ENCODE data around the gene CACNA2D1. TPM values are rescaled to one million over a fixed set of nuclear protein-coding genes. Genes with fewer than 3 reads are reported as not detected.

CACNA2D1 gene
- total RNA-seq, 2 experiments from 2014 or later, result not detected

DNA sequence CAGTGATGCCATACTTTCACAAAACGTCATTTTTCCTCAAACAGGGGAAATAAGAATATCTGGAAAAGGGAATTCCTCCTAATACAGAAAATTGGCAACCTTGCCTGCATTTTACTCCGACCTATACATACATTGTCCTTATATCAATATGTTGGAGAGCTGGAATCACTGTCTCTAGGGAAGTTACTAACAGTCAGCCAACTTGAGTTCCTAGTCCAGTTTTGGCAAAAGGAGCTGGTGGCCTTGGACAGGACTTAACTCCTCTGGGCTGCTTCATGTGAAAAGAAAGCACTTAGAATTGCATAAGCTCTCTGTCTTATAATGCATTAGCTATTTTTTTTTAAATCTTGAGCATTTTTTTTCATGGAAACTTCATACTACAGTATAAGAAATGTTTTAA is 499.5 kb downstream of the CACNA2D1 start:
- Mint-ChIP-seq H3K4me1 (ENCODE audit: low read depth) (no peaks in the 10 kb centered on the region), H3K4me3 (no peak overlapping the region)
- no peak for DNase-seq

DNA sequence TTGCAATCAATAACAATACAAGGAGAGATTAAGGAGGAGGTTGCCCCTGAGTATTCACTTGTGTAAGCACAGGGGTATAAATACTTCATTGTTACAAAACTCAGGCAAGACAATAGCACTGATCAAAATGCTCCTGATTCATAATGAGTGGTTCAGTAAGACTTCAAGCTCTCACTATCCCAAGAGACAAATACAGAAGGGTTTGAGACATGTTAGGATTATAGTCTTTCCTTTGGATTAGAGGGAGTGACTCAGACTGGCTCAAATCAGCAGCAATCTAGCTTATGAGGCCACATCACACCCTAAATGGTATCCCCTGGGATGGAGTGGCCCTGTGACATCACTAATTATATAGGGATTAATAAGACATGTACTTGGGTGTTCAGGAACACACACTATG is 506.5 kb downstream of the CACNA2D1 start:
- no peak overlapping the region for H3K27ac Mint-ChIP-seq
- H3K9me3 Mint-ChIP-seq, result peaks cover 4% of the 10 kb centered on the region
- DNase-seq, result no peak
- no peak overlapping the region for H3K4me3 Mint-ChIP-seq
- no peaks in the 10 kb centered on the region for H3K4me1 Mint-ChIP-seq (ENCODE audit: low read depth)
- CTCF ChIA-PET, result no interaction called here
- H3K27me3 Mint-ChIP-seq (ENCODE audit: low read depth), result no peaks in the 10 kb centered on the region
- H3K36me3 Mint-ChIP-seq (ENCODE audit: low read depth), result no peaks in the 10 kb centered on the region
- intact Hi-C loops (cut with micrococcal nuclease), result no loop called here

More for the DNA sequence above, 499.5 kb downstream of the CACNA2D1 start:
- CTCF ChIA-PET, result interaction anchor here (0.7 to 1.0 kb wide), 2 partner anchors 146 to 461 kb away, joined by 3 read pairs; no protein-coding TSS in a partner anchor
- H3K9me3 Mint-ChIP-seq, result peaks cover 4% of the 10 kb centered on the region
- H3K36me3 Mint-ChIP-seq (ENCODE audit: low read depth), result no peaks in the 10 kb centered on the region
- H3K27me3 Mint-ChIP-seq (ENCODE audit: low read depth), result no peaks in the 10 kb centered on the region
- no peak overlapping the region for H3K27ac Mint-ChIP-seq
- intact Hi-C loops (cut with micrococcal nuclease), result no loop called here

DNA sequence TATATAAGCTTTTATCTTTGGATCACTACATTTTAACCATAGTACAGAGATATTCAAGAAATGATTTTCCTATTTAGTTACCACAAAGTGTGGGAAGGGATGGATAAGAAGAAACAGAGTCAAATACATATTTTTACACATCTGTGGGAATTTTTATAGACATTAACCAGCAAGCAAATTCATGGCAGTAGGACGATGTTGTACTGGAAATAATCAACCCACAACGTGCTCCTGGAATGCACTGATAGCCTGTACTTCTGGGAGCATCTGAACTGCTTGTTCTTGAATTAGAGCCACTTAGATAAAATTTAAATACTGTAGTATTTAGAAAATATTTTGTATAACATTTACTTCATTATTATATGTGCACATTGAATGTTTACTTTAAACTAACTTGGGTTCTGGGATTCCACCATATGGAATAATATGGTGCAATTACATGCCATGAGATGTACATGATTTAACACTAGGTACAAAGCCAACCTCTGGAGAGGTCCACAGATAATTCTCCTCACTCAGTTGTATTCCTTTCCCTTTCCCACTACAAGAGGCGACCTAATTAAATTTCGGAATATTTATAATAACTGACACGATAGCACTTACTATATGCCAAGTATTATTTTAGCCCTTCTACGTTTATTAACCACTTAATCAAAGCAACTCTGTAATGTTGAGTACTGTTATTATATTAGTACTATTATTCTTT is 508.8 kb downstream of the CACNA2D1 start:
- Mint-ChIP-seq H3K4me3 (no peak overlapping the region), H3K36me3 (ENCODE audit: low read depth) (no peaks in the 10 kb centered on the region), H3K4me1 (ENCODE audit: low read depth) (no peaks in the 10 kb centered on the region), H3K27ac (no peak overlapping the region), H3K9me3 (peaks cover 9% of the 10 kb centered on the region), H3K27me3 (ENCODE audit: low read depth) (no peaks in the 10 kb centered on the region)
- DNase-seq, result no peak
- CTCF ChIA-PET, result no interaction called here
- intact Hi-C loops (cut with micrococcal nuclease), result no loop called here

DNA sequence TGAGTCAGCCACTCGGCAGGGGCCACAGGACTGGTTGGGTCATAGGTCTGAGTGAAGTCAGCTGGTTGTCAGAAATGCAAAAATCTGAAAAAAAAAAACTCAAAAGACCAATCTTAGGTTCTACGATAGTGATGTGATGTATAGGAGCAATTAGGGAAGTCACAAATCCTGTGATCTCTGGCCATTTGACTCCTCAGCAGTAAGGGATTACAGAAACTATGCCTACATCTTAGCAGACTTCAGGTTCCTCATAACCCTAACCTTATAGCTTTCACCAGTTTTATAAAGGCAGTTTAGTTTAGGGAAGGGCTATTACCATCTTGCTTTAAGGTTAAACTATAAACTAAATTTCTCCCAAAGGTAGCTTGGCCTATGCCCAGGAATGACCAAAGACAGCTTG is 510.6 kb downstream of the CACNA2D1 start:
- intact Hi-C loops (cut with micrococcal nuclease), result no loop called here
- CTCF ChIA-PET, result no interaction called here
- no peaks in the 10 kb centered on the region for H3K4me1 Mint-ChIP-seq (ENCODE audit: low read depth)
- no peak overlapping the region for H3K27ac Mint-ChIP-seq
- peaks cover 5% of the 10 kb centered on the region for H3K9me3 Mint-ChIP-seq
- H3K4me3 Mint-ChIP-seq, result no peak overlapping the region
- no peak for DNase-seq
- H3K36me3 Mint-ChIP-seq (ENCODE audit: low read depth), result no peaks in the 10 kb centered on the region
- H3K27me3 Mint-ChIP-seq (ENCODE audit: low read depth), result no peaks in the 10 kb centered on the region

DNA sequence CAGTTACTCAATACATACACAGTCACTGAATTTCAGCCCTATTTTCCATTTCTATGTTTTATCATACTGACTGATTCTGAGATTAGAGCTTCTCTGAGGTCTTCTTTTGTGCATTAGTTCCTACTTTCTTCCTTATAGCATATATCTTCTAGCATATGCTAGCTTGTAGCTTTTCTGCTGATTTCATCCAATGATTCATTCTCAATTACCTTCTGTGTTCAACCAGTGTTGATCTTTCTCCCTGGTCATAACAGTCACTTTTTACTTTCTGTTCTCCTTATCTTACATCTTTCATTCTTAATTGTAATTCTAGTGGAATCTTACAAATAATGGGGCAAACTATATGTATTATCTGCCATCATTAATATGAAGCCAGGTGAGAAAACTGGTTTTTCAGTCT is 514.2 kb downstream of the CACNA2D1 start:
- Mint-ChIP-seq H3K9me3 (peaks cover 5% of the 10 kb centered on the region), H3K27ac (no peak overlapping the region), H3K4me1 (ENCODE audit: low read depth) (no peaks in the 10 kb centered on the region), H3K4me3 (no peak overlapping the region), H3K27me3 (ENCODE audit: low read depth) (no peaks in the 10 kb centered on the region), H3K36me3 (ENCODE audit: low read depth) (no peaks in the 10 kb centered on the region)
- CTCF ChIA-PET, result interaction anchor here (0.7 kb wide), 1 partner anchor 76 kb away, joined by 4 read pairs; no protein-coding TSS in a partner anchor
- DNase-seq, result no peak
- intact Hi-C loops (cut with micrococcal nuclease), result no loop called here

DNA sequence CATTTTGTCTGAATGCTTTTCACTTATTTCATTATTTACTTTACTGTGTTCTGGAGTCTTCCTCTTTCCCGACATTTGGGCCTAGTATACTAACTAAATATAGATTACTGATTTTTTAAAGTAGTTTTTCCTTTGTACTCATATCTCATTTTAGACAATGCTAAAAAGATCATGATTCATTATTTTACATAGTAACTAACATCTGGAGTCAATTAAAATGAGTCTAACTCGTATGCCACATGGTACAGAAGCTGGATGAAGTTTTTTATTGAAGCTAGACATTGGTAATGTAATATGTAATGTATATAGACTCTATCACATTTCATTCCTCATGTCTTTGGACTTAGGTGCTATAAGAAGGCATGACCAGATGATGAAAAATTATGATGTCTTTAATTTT is 517.4 kb downstream of the CACNA2D1 start:
- Mint-ChIP-seq H3K4me1 (ENCODE audit: low read depth) (no peaks in the 10 kb centered on the region), H3K4me3 (no peak overlapping the region), H3K36me3 (ENCODE audit: low read depth) (no peaks in the 10 kb centered on the region), H3K9me3 (peaks cover 2% of the 10 kb centered on the region), H3K27ac (no peak overlapping the region), H3K27me3 (ENCODE audit: low read depth) (no peaks in the 10 kb centered on the region)
- intact Hi-C loops (cut with micrococcal nuclease), result no loop called here
- CTCF ChIA-PET, result no interaction called here
- DNase-seq, result no peak

DNA sequence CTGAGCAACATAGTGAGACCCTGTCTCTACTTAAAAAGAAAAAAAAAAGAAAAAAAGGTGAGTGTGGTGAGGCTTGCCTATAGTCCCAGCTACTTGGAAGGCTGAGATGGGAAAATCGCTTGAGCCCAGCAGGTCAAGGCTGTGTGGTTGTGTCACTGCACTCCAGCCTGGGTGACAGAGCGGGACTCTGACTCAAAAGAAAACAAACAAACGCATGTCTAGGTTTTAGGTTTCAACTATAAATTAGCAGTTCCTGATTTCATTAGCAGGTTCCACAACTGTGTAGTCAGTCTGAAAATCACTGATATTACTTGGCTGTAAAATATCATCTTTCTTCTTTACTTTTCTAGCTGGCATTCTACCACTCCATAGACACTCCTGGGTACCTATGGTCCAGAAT is 518.0 kb downstream of the CACNA2D1 start:
- Mint-ChIP-seq H3K9me3 (no peaks in the 10 kb centered on the region), H3K27ac (no peak overlapping the region)
- intact Hi-C loops (cut with micrococcal nuclease), result no loop called here

DNA sequence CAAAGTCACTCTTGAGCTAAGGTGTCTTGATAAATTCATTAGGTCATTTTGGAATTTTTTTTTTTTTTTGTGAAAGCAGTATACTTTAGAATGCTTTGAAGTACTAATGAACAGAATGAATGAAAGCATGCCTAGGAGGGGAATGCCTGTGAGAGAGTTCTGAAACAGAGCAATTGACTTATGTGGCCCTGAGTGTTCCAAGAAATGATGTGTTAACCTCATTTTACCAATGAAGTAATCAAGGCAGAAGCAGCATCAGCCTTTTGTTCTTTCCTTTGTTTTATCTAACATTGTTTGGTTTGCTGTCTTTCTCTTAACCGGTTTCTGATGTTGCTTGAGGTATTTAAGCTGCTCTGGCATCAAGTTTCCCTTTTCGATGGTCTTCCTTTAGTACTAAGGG is 519.1 kb downstream of the CACNA2D1 start:
- Mint-ChIP-seq H3K27ac (no peak overlapping the region), H3K27me3 (ENCODE audit: low read depth) (no peaks in the 10 kb centered on the region), H3K36me3 (ENCODE audit: low read depth) (no peaks in the 10 kb centered on the region), H3K4me3 (no peak overlapping the region), H3K9me3 (no peaks in the 10 kb centered on the region), H3K4me1 (ENCODE audit: low read depth) (no peaks in the 10 kb centered on the region)
- CTCF ChIA-PET, result no interaction called here
- intact Hi-C loops (cut with micrococcal nuclease), result no loop called here
- no peak for DNase-seq

More for the DNA sequence above, 518.0 kb downstream of the CACNA2D1 start:
- no peaks in the 10 kb centered on the region for H3K36me3 Mint-ChIP-seq (ENCODE audit: low read depth)
- no peaks in the 10 kb centered on the region for H3K4me1 Mint-ChIP-seq (ENCODE audit: low read depth)
- CTCF ChIA-PET, result no interaction called here
- no peak for DNase-seq
- H3K4me3 Mint-ChIP-seq, result no peak overlapping the region
- no peaks in the 10 kb centered on the region for H3K27me3 Mint-ChIP-seq (ENCODE audit: low read depth)

DNA sequence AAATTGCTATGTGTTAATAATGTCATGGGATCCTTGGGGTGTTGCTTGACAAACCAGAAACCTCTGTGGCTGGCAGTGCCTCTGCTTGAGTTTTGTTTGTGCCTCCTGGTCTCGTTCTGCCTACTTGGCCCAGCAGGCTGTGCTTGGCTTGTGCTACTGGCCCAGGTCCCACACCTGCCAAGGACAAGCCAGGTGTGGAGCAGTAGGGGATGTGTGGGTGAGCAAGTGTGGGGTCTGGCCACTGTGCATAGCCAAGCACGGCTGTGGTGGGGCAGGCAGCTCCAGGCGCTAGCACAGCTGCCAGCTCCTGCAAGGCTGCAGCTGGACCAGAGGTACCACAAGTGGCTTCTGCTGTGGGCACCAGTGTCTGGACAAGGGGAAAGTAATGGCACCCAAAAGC is 524.1 kb downstream of the CACNA2D1 start:
- Mint-ChIP-seq H3K4me1 (ENCODE audit: low read depth) (no peaks in the 10 kb centered on the region), H3K9me3 (peaks cover 14% of the 10 kb centered on the region), H3K27me3 (ENCODE audit: low read depth) (no peaks in the 10 kb centered on the region), H3K36me3 (ENCODE audit: low read depth) (no peaks in the 10 kb centered on the region), H3K4me3 (no peak overlapping the region), H3K27ac (no peak overlapping the region)
- intact Hi-C loops (cut with micrococcal nuclease), result no loop called here
- CTCF ChIA-PET, result no interaction called here
- no peak for DNase-seq

DNA sequence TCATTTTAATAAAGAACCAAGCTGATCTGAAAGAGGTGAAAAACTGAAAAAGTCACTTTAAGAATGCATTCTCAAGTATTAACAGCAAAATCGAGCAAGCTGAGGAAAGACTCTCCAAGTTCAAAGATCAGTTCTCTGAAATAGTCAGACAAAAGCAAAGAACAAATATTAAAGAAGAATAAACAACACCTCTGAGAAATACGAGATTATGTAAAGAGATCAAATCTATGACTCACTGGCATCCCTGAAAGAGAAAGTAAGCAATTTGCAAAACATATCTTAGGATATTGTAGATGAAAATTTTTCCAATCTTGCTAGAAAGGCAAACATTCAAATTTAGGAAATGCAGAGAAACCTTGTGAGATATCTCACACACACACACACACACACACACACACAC is 535.4 kb downstream of the CACNA2D1 start:
- no peak for DNase-seq
- H3K4me3 Mint-ChIP-seq, result no peak overlapping the region
- intact Hi-C loops (cut with micrococcal nuclease), result no loop called here
- no peaks in the 10 kb centered on the region for H3K36me3 Mint-ChIP-seq (ENCODE audit: low read depth)
- H3K4me1 Mint-ChIP-seq (ENCODE audit: low read depth), result no peaks in the 10 kb centered on the region
- H3K27me3 Mint-ChIP-seq (ENCODE audit: low read depth), result no peaks in the 10 kb centered on the region
- H3K27ac Mint-ChIP-seq, result no peak overlapping the region
- CTCF ChIA-PET, result no interaction called here
- peaks cover 7% of the 10 kb centered on the region for H3K9me3 Mint-ChIP-seq

DNA sequence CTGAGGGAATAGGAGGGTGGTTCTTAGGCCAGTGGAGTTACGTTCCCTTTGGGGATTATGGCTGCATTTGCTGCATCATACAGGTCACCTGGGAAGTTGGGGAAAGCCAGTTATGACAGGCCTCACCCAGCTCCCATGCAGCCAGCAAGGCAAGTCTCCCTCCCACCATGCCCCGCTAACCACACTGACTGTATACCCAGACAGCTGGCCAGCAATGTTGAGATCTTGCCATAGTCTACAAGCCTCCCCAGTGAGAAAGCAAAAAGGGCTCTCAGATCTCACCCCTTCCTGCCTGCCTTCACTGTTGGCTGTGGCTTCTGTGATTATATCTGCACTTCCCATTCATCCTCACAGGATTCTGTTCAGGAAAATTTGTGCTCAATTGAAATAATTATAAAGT is 540.5 kb downstream of the CACNA2D1 start:
- Mint-ChIP-seq H3K36me3 (ENCODE audit: low read depth) (no peaks in the 10 kb centered on the region), H3K27me3 (ENCODE audit: low read depth) (no peaks in the 10 kb centered on the region), H3K4me3 (no peak overlapping the region), H3K4me1 (ENCODE audit: low read depth) (no peaks in the 10 kb centered on the region), H3K27ac (no peak overlapping the region), H3K9me3 (peaks cover 8% of the 10 kb centered on the region)
- intact Hi-C loops (cut with micrococcal nuclease), result no loop called here
- no peak for DNase-seq
- CTCF ChIA-PET, result no interaction called here

DNA sequence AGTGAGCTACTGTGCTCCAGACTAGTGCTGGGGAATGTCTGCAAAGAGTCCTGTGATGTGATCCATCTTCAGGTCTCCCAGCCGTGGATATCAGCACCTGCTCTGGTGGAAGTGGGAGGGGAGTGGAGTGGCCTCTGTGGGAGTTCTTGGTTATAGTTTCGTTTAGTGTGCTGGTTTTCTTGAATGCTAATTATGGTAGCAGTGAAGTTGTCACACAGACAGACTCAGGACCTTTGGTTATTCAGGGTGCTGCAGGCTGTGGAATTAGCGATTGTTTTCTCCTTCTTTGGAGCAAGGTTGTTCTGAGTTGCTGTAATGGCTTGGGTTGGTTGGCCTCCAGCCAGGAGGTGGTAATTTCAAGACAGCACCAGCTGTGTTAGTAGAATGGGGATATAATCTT is 541.0 kb downstream of the CACNA2D1 start:
- Mint-ChIP-seq H3K4me3 (no peak overlapping the region), H3K27ac (no peak overlapping the region), H3K36me3 (ENCODE audit: low read depth) (no peaks in the 10 kb centered on the region), H3K27me3 (ENCODE audit: low read depth) (no peaks in the 10 kb centered on the region), H3K9me3 (peaks cover 8% of the 10 kb centered on the region), H3K4me1 (ENCODE audit: low read depth) (no peaks in the 10 kb centered on the region)
- no peak for DNase-seq
- CTCF ChIA-PET, result no interaction called here
- intact Hi-C loops (cut with micrococcal nuclease), result no loop called here
